Endodermal cell (in vitro differentiated cells): ENCODE data around the gene SERINC2. TPM values are rescaled to one million over a fixed set of nuclear protein-coding genes. Genes with fewer than 3 reads are reported as not detected.

ENCODE experiments used
- DNase-seq: peaks from one replicate; pipeline ENCODE4 v3.0.0-alpha.2; 2017
- H3K27ac ChIP-seq: 2 replicates; pipeline ENCODE4 v1.5.1; 2013; ENCODE audit warnings: mild to moderate bottlenecking, low read depth, low read length, moderate library complexity
- H3K27me3 ChIP-seq: 2 replicates; pipeline ENCODE4 v1.6.1; 2013; ENCODE audit warnings: mild to moderate bottlenecking, low read length, moderate library complexity; ENCODE audit not compliant: insufficient read depth, control insufficient read depth, poor library complexity, severe bottlenecking
- H3K36me3 ChIP-seq: 2 replicates; pipeline ENCODE4 v1.7.0; 2013; ENCODE audit warnings: mild to moderate bottlenecking, low read length, moderate library complexity; ENCODE audit not compliant: control insufficient read depth, insufficient read depth
- H3K4me1 ChIP-seq: one replicate; pipeline ENCODE4 v1.7.0; 2013; ENCODE audit warnings: low read length; ENCODE audit not compliant: control insufficient read depth, insufficient read depth
- H3K4me3 ChIP-seq: 2 replicates; pipeline ENCODE4 v1.5.1; 2013; ENCODE audit warnings: mild to moderate bottlenecking, low read length, moderate library complexity
- H3K9ac ChIP-seq: 2 replicates; pipeline ENCODE4 v1.6.1; 2013; ENCODE audit warnings: mild to moderate bottlenecking, low read length, moderate library complexity; ENCODE audit not compliant: poor library complexity, severe bottlenecking; ENCODE audit errors: extremely low read depth
- H3K9me3 ChIP-seq: 2 replicates; pipeline ENCODE4 v1.6.1; 2013; ENCODE audit warnings: mild to moderate bottlenecking, low read length, moderate library complexity; ENCODE audit not compliant: control insufficient read depth
- H3K27ac Mint-ChIP-seq: 2 replicates; pipeline ENCODE4 v1.8.0; 2020; ENCODE audit warnings: mixed read lengths
- H3K27me3 Mint-ChIP-seq: 2 replicates; pipeline ENCODE4 v1.8.0; 2021; ENCODE audit warnings: mild to moderate bottlenecking, mixed read lengths; ENCODE audit not compliant: insufficient read depth
- H3K36me3 Mint-ChIP-seq: 2 replicates; pipeline ENCODE4 v1.8.0; 2020; ENCODE audit warnings: low read depth, mixed read lengths
- H3K4me1 Mint-ChIP-seq: 2 replicates; pipeline ENCODE4 v1.8.0; 2020; ENCODE audit warnings: mixed read lengths
- H3K4me3 Mint-ChIP-seq: 2 replicates; pipeline ENCODE4 v1.8.0; 2020; ENCODE audit warnings: mild to moderate bottlenecking, moderate library complexity, mixed read lengths
- H3K9me3 Mint-ChIP-seq: 2 replicates; pipeline ENCODE4 v1.8.0; 2020; ENCODE audit warnings: mild to moderate bottlenecking, mixed read lengths
- WGBS, 2 experiments: methylation state at CpG; one replicate each; pipeline versions ENCODE4 v1.1.5 to v1.1.7; 2013; ENCODE audit warnings: missing lambda C conversion rate in 2 of 2, mixed read lengths in 1 of 2; ENCODE audit not compliant: insufficient coverage in 1 of 2, insufficient read length in 1 of 2; 5-methylcytosine and 5-hydroxymethylcytosine counted together
- total RNA-seq, 2 donors: library from RNA; stranded (reverse); fragmentation: NEBNext Ultra II Directional in 1 of 2; extraction: Animal tissue kit (Norgen Biotek cat#: 25700) in 1 of 2; gene quantifications; 2 replicates in 1 of 2; 3 replicates in 1 of 2; pipeline ENCODE4 v1.2.1, GENCODE V29; 2021
- TF ChIP-seq, protein P1 (sequence below): fragments of 200-600 bp; sonication (generic); conservative IDR thresholded peaks from 2 replicates; pipeline ENCODE4 v1.5.0; 2021; ENCODE audit warnings: antibody characterized with exemption, mild to moderate bottlenecking

Gene SERINC2
- total RNA-seq, 2 donors from 2014 or later, result 25.9 to 35.1 TPM

GRCh38 chr1:31415658-31416057 is 2.6 kb downstream of the SERINC2 start:
- Mint-ChIP-seq H3K27me3 (peaks cover 19% of the 10 kb centered on the region), H3K9me3 (no peaks in the 10 kb centered on the region), H3K27ac (no peak overlapping the region), H3K36me3 (peaks cover 7% of the 10 kb centered on the region), H3K4me3 (no peak overlapping the region), H3K4me1 (peaks cover 7% of the 10 kb centered on the region)
- Histone ChIP-seq H3K36me3 (no peaks in the 10 kb centered on the region), H3K27me3 (peaks cover 20% of the 10 kb centered on the region), H3K9me3 (no peaks in the 10 kb centered on the region), H3K27ac (no peak overlapping the region), H3K9ac (no peak overlapping the region), H3K4me1 (peaks cover 5% of the 10 kb centered on the region), H3K4me3 (no peak overlapping the region)
- no peak for DNase-seq
- 85 to 100% methylated on average over 1 to 2 of the region's 2 CpGs for WGBS, 2 experiments
- TF ChIP-seq, protein P1, sequence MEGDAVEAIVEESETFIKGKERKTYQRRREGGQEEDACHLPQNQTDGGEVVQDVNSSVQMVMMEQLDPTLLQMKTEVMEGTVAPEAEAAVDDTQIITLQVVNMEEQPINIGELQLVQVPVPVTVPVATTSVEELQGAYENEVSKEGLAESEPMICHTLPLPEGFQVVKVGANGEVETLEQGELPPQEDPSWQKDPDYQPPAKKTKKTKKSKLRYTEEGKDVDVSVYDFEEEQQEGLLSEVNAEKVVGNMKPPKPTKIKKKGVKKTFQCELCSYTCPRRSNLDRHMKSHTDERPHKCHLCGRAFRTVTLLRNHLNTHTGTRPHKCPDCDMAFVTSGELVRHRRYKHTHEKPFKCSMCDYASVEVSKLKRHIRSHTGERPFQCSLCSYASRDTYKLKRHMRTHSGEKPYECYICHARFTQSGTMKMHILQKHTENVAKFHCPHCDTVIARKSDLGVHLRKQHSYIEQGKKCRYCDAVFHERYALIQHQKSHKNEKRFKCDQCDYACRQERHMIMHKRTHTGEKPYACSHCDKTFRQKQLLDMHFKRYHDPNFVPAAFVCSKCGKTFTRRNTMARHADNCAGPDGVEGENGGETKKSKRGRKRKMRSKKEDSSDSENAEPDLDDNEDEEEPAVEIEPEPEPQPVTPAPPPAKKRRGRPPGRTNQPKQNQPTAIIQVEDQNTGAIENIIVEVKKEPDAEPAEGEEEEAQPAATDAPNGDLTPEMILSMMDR, result no peak

- Histone ChIP-seq H3K9ac (no peak overlapping the region), H3K9me3 (no peaks in the 10 kb centered on the region), H3K4me3 (no peak overlapping the region), H3K4me1 (peaks cover 5% of the 10 kb centered on the region), H3K27ac (no peak overlapping the region), H3K27me3 (peaks cover 15% of the 10 kb centered on the region), H3K36me3 (no peaks in the 10 kb centered on the region)
- DNase-seq, result no peak
- no peak overlapping the region for H3K4me3 Mint-ChIP-seq
- TF ChIP-seq, protein P1, result no peak
- peaks cover 7% of the 10 kb centered on the region for H3K4me1 Mint-ChIP-seq
- no peak overlapping the region for H3K27ac Mint-ChIP-seq
- 68 to 83% methylated on average over 3 to 7 of the region's 7 CpGs for WGBS, 2 experiments
- no peaks in the 10 kb centered on the region for H3K9me3 Mint-ChIP-seq
- H3K36me3 Mint-ChIP-seq, result peaks cover 7% of the 10 kb centered on the region
- H3K27me3 Mint-ChIP-seq, result peaks cover 14% of the 10 kb centered on the region
Measured at GRCh38 chr1:31416101-31416736, 3.2 kb downstream of the SERINC2 start.

- DNase-seq, result no peak
- H3K4me1 ChIP-seq, result peaks cover 5% of the 10 kb centered on the region
- H3K4me3 ChIP-seq, result no peak overlapping the region
- Mint-ChIP-seq H3K27ac (no peak overlapping the region), H3K36me3 (peaks cover 7% of the 10 kb centered on the region), H3K9me3 (no peaks in the 10 kb centered on the region), H3K4me1 (peaks cover 7% of the 10 kb centered on the region), H3K4me3 (no peak overlapping the region), H3K27me3 (peaks cover 4% of the 10 kb centered on the region)
- H3K9me3 ChIP-seq, result no peaks in the 10 kb centered on the region
- peaks cover 6% of the 10 kb centered on the region for H3K27me3 ChIP-seq
- H3K36me3 ChIP-seq, result no peaks in the 10 kb centered on the region
- 89 to 90% methylated on average over 3 of the region's 3 CpGs for WGBS, 2 experiments
- H3K27ac ChIP-seq, result no peak overlapping the region
- TF ChIP-seq, protein P1, result no peak
- H3K9ac ChIP-seq, result no peak overlapping the region
Measured at GRCh38 chr1:31417148-31417547, 4.1 kb downstream of the SERINC2 start.
